ENCODE results near the gene FAM90A1. TPM values are rescaled to one million over a fixed set of nuclear protein-coding genes. Genes with fewer than 3 reads are reported as not detected.
"Not testable (repeated sequence)": the region's sequence is repeated elsewhere in the genome, so short reads cannot be mapped to it uniquely, and the experiment has no call there.

Gene FAM90A1
- total RNA-seq, 1 experiment from 2014 or later: 0.35 TPM

DNA sequence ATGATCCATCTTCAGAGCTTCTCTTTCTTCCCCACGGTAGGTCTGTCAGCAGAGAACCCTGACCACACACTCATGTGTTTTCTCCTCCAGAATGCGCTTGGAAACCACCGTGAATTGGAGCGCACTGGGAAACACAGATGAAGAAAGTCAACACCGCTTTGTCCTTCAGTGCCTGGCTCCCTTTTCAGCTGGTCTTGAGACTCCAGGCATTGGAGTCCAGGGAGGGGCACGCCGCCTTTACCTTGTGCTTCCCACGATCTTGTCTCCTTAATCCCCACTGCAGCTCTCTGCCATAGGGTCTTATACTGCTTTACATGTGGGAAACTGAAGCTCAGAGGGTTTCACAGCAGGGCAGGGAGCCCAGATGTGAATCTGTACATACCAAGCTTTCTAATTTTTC lies 1.1 kb downstream of the FAM90A1 start (continued):
- no peak for TF ChIP-seq ATF6 (CRISPR knock-in tag; IDR thresholded peaks at IDR 0.05)
- TF ChIP-seq SMAD4 (CRISPR knock-in tag; IDR thresholded peaks at IDR 0.05): no peak
- no peak for TF ChIP-seq NFE2L1 (CRISPR knock-in tag; IDR thresholded peaks at IDR 0.05)
- TF ChIP-seq, protein P1, sequence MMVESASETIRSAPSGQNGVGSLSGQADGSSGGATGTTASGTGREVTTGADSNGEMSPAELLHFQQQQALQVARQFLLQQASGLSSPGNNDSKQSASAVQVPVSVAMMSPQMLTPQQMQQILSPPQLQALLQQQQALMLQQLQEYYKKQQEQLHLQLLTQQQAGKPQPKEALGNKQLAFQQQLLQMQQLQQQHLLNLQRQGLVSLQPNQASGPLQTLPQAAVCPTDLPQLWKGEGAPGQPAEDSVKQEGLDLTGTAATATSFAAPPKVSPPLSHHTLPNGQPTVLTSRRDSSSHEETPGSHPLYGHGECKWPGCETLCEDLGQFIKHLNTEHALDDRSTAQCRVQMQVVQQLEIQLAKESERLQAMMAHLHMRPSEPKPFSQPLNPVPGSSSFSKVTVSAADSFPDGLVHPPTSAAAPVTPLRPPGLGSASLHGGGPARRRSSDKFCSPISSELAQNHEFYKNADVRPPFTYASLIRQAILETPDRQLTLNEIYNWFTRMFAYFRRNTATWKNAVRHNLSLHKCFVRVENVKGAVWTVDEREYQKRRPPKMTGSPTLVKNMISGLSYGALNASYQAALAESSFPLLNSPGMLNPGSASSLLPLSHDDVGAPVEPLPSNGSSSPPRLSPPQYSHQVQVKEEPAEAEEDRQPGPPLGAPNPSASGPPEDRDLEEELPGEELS (CRISPR knock-in tag; IDR thresholded peaks at IDR 0.05): no peak
- no peak for TF ChIP-seq USF1 (CRISPR knock-in tag; IDR thresholded peaks at IDR 0.05)
- TF ChIP-seq GRHL2 (CRISPR knock-in tag; IDR thresholded peaks at IDR 0.05; ENCODE audit: insufficient replicate concordance, severe bottlenecking): no peak
- TF ChIP-seq, protein P2, sequence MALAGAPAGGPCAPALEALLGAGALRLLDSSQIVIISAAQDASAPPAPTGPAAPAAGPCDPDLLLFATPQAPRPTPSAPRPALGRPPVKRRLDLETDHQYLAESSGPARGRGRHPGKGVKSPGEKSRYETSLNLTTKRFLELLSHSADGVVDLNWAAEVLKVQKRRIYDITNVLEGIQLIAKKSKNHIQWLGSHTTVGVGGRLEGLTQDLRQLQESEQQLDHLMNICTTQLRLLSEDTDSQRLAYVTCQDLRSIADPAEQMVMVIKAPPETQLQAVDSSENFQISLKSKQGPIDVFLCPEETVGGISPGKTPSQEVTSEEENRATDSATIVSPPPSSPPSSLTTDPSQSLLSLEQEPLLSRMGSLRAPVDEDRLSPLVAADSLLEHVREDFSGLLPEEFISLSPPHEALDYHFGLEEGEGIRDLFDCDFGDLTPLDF (CRISPR knock-in tag; IDR thresholded peaks at IDR 0.05): no peak
- TF ChIP-seq SMAD3 (CRISPR knock-in tag; IDR thresholded peaks at IDR 0.05; ENCODE audit: borderline replicate concordance): no peak

DNA sequence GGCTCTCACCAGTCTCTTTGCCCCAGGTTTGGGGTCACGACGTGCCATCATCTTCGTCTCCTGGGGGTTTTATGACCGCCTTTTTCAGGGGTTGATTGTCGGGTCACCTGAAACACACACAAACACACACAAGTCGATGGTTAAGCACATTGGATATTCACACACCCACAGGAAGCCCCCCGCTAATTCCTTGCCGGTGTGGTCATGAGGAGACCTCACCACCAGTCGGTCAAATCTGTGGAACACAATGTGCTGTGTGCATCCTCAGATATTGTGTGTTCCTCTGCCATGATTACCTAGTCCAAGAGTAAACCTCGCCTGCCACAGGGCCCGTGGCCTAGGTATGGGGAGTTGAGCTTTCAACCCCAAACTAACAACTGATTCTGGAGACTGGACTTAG lies 2.6 kb downstream of the FAM90A1 start:
- ATAC-seq; H3K4me3 Mint-ChIP-seq; H3K36me3 Mint-ChIP-seq; POLR2A ChIA-PET; H3K27ac Mint-ChIP-seq; H3K27me3 Mint-ChIP-seq (ENCODE audit: low read depth); DNase-seq (ENCODE audit: low spot score); CTCF ChIA-PET; H3K9me3 Mint-ChIP-seq; H3K4me1 Mint-ChIP-seq: not testable (repeated sequence)

GRCh38 chr12:8223646-8224045 lies 3.8 kb downstream of the FAM90A1 start:
- H3K27ac Mint-ChIP-seq; CTCF ChIA-PET; DNase-seq (ENCODE audit: low spot score); ATAC-seq; H3K9me3 Mint-ChIP-seq; POLR2A ChIA-PET; H3K4me3 Mint-ChIP-seq; H3K36me3 Mint-ChIP-seq; H3K27me3 Mint-ChIP-seq (ENCODE audit: low read depth): not testable (repeated sequence)
- H3K4me1 Mint-ChIP-seq: peaks cover 15% of the 10 kb centered on the region

GRCh38 chr12:8222303-8222702 lies 5.1 kb downstream of the FAM90A1 start:
- H3K27me3 Mint-ChIP-seq (ENCODE audit: low read depth); H3K4me3 Mint-ChIP-seq; H3K9me3 Mint-ChIP-seq; CTCF ChIA-PET; POLR2A ChIA-PET; H3K27ac Mint-ChIP-seq; ATAC-seq; DNase-seq (ENCODE audit: low spot score); H3K36me3 Mint-ChIP-seq: not testable (repeated sequence)
- H3K4me1 Mint-ChIP-seq: peaks cover 15% of the 10 kb centered on the region

DNA sequence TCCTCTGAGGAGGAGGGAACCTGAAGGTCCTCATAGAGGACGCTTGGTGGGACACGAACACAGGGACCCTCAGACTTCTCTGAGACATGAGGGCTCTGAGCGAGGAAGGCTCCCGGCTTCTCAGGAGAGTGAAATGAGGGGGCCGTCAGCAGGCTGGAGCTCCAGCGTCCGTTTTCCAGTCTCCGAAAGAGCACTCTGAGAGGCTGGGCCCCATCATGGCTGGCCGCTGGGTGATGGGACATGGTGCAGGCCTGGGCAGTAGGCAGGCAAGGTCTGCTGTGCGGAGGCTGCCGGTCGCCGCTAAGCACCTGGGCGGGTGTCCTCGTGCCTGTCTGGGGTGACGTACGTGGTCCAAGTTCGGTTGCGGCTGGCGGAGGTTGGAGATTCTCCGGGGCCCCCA lies 5.6 kb downstream of the FAM90A1 start:
- POLR2A ChIA-PET; ATAC-seq; H3K27me3 Mint-ChIP-seq (ENCODE audit: low read depth); H3K9me3 Mint-ChIP-seq; DNase-seq (ENCODE audit: low spot score); H3K4me3 Mint-ChIP-seq; H3K27ac Mint-ChIP-seq; H3K36me3 Mint-ChIP-seq; CTCF ChIA-PET: not testable (repeated sequence)
- peaks cover 15% of the 10 kb centered on the region for H3K4me1 Mint-ChIP-seq

DNA sequence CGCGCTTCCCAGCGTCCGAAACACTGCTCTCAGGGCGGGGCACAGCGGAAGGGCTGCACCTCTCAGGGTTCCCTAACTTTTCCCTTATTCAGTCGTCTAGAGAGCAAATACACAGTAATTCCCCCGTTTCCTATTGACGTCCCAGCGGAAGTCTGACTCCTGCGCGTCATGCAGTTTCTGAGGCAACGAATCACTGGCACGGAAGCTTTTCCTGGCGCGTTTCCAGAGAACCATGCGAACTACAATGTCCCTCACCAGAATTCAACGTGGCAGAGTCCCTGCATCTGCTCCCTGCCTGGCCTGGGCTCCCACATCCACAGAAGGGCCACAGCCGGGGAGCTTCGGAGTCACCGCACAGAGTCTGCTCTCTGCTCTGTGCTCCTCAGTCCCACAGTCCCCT lies 6.0 kb downstream of the FAM90A1 start:
- H3K36me3 Mint-ChIP-seq; H3K4me3 Mint-ChIP-seq; H3K27me3 Mint-ChIP-seq (ENCODE audit: low read depth); CTCF ChIA-PET; ATAC-seq; H3K9me3 Mint-ChIP-seq; POLR2A ChIA-PET; DNase-seq (ENCODE audit: low spot score); H3K27ac Mint-ChIP-seq: not testable (repeated sequence)
- peaks cover 15% of the 10 kb centered on the region for H3K4me1 Mint-ChIP-seq

- peaks cover 15% of the 10 kb centered on the region for H3K4me1 Mint-ChIP-seq
- H3K27me3 Mint-ChIP-seq (ENCODE audit: low read depth); DNase-seq (ENCODE audit: low spot score); H3K4me3 Mint-ChIP-seq; POLR2A ChIA-PET; H3K36me3 Mint-ChIP-seq; ATAC-seq; H3K27ac Mint-ChIP-seq; H3K9me3 Mint-ChIP-seq: not testable (repeated sequence)
- CTCF ChIA-PET: interaction anchor here (0.7 to 1.2 kb wide), 2 partner anchors 109 to 159 kb away, joined by 3 read pairs; no protein-coding TSS in a partner anchor
These were observed 8.6 kb downstream of the FAM90A1 start for GRCh38 chr12:8218711-8219382.

DNA sequence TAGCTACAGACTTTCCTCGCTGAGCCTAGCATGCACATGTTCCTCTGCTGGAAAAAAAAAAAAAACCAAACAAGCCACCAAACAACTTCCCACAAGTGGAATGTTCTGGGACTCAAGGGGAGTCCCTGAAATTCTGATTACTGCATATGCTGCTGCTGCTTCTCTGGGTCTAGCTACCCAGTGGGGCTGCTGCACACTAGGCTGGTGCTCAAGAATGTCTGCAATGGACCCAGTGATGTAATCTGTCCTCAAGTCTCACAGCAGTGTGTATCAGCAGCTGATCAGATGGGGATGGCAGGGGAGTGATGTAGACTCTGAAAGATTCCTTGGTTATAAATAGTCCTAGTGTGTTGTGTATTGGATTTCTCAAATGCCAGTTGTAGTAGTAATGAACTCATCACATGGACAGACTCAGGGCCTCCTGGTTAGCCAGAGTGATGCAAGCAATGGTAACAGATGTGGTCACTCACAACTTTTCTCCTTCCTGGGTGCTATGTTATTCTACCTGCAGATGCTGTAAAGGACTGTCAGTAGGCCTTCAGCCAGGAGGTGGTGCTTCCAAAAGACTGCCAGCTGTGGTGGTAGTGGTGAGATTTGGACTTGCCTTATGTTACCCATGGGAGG lies 29.6 kb downstream of the FAM90A1 start:
- H3K27ac Mint-ChIP-seq; DNase-seq (ENCODE audit: low spot score); CTCF ChIA-PET; H3K9me3 Mint-ChIP-seq; H3K4me3 Mint-ChIP-seq; ATAC-seq; H3K27me3 Mint-ChIP-seq (ENCODE audit: low read depth); H3K4me1 Mint-ChIP-seq; POLR2A ChIA-PET; H3K36me3 Mint-ChIP-seq: not testable (repeated sequence)

DNA sequence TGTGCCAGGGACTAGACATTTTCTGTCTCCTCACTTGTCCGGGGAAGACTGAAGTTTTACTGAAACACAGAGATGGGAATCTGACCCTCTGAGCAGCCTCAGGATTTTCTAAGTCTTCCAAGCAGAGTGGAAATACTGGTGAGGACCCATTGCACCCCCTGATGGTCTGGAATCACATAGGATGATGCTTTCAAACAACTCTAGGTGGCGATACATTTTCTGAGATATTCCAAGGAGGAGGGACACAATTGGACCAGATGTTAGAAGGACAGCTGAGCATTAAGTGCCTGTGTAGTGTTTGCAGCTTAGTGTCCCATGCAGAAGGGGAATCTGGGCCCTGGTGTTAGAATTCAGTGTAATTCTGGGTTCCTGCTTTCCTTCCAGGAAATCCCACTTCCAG lies 39.3 kb downstream of the FAM90A1 start:
- H3K9me3 Mint-ChIP-seq; CTCF ChIA-PET; H3K4me3 Mint-ChIP-seq; H3K36me3 Mint-ChIP-seq; H3K27ac Mint-ChIP-seq; POLR2A ChIA-PET; DNase-seq (ENCODE audit: low spot score); ATAC-seq; H3K27me3 Mint-ChIP-seq (ENCODE audit: low read depth); H3K4me1 Mint-ChIP-seq: not testable (repeated sequence)

Measured in WTC11 (cell line).